Activated CD8-positive, alpha-beta T cell treated with anti-CD3 and anti-CD28 coated beads for 36 hours (primary cell): ENCODE results near the gene LAG3. TPM values are rescaled to one million over a fixed set of nuclear protein-coding genes. Genes with fewer than 3 reads are reported as not detected.

Experiments
- ATAC-seq: fragments of 200-7000 bp; cut with Tn5 transposase; one replicate; pipeline ENCODE4 v1.10.0; 2021; ENCODE audit warnings: mild to moderate bottlenecking, moderate library complexity
- CTCF ChIA-PET: fragments of 350-600 bp; sonication (Branson Sonifier 250); formaldehyde crosslinking; loops from one replicate; lab custom pipeline; 2021; ENCODE audit warnings: antibody characterized with exemption; lab: Charles Lee
- POLR2A ChIA-PET: fragments of 350-600 bp; sonication (Branson Sonifier 250); formaldehyde crosslinking; loops from one replicate; lab custom pipeline; 2021; ENCODE audit warnings: antibody characterized with exemption; lab: Charles Lee
- DNase-seq: peaks from one replicate; pipeline ENCODE4 v3.0.0-alpha.2; 2020
- H3K27ac Mint-ChIP-seq: one replicate; pipeline ENCODE4 v1.8.0; 2021; ENCODE audit warnings: mild to moderate bottlenecking, mixed read lengths
- H3K27me3 Mint-ChIP-seq: one replicate; pipeline ENCODE4 v1.8.0; 2021; ENCODE audit warnings: mixed read lengths
- H3K36me3 Mint-ChIP-seq: one replicate; pipeline ENCODE4 v1.8.0; 2021; ENCODE audit warnings: low read depth, mixed read lengths
- H3K4me1 Mint-ChIP-seq: one replicate; pipeline ENCODE4 v1.8.0; 2021; ENCODE audit warnings: low read depth, mixed read lengths
- H3K4me3 Mint-ChIP-seq: one replicate; pipeline ENCODE4 v1.8.0; 2021; ENCODE audit warnings: mild to moderate bottlenecking, moderate library complexity, mixed read lengths
- H3K9me3 Mint-ChIP-seq: one replicate; pipeline ENCODE4 v1.8.0; 2021; ENCODE audit warnings: mixed read lengths
- intact Hi-C: fragments of 100-400 bp; cut with micrococcal nuclease; formaldehyde crosslinking; loops from one replicate; pipeline ENCODE4 v1.10.0; 2022
- total RNA-seq, 2 experiments: library from RNA; stranded (reverse); gene quantifications; one replicate each; pipeline ENCODE4 v1.2.3, GENCODE V29; 2021
- TF ChIP-seq, protein P1 (sequence below): fragments of 200-600 bp; IDR thresholded peaks from one replicate; pipeline ENCODE4 v1.8.0; 2022; ENCODE audit warnings: antibody characterized with exemption, mild to moderate bottlenecking

The LAG3 gene
- total RNA-seq, 2 experiments from 2014 or later, result 264 to 268 TPM

DNA sequence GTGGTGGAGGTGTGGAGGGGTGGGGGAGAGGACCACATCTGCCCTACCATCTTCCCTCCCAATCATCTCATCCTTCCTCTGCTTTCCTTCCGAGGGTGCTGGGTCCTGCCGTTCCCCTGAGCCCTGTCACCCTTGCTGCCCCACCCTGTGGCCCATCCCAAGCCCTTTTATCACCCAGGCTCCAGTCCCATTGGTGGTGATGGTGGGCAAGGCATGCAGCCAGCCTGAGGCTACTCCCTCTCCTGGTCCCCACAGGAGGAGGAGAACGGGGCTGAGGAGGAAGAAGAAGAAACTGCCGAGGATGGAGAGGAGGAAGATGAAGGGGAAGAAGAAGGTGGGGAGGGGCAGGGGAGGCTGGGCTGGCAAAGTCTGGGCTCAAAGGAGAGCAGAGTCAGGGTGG, 2.7 kb upstream of the LAG3 start:
- Mint-ChIP-seq H3K9me3 (no peaks in the 10 kb centered on the region), H3K4me1 (peaks cover 48% of the 10 kb centered on the region), H3K27me3 (peaks cover 17% of the 10 kb centered on the region), H3K4me3 (no peak overlapping the region), H3K36me3 (peaks cover 41% of the 10 kb centered on the region), H3K27ac (no peak overlapping the region)
- TF ChIP-seq, protein P1, sequence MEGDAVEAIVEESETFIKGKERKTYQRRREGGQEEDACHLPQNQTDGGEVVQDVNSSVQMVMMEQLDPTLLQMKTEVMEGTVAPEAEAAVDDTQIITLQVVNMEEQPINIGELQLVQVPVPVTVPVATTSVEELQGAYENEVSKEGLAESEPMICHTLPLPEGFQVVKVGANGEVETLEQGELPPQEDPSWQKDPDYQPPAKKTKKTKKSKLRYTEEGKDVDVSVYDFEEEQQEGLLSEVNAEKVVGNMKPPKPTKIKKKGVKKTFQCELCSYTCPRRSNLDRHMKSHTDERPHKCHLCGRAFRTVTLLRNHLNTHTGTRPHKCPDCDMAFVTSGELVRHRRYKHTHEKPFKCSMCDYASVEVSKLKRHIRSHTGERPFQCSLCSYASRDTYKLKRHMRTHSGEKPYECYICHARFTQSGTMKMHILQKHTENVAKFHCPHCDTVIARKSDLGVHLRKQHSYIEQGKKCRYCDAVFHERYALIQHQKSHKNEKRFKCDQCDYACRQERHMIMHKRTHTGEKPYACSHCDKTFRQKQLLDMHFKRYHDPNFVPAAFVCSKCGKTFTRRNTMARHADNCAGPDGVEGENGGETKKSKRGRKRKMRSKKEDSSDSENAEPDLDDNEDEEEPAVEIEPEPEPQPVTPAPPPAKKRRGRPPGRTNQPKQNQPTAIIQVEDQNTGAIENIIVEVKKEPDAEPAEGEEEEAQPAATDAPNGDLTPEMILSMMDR, result no peak
- no peak for ATAC-seq
- no peak for DNase-seq
- intact Hi-C loops, result no loop called here
- ChIA-PET CTCF (interaction anchor here (1.6 to 6.2 kb wide), 3 partner anchors 10 to 17 kb away, joined by 9 to 89 read pairs (median 77); partner anchors contain the start of gene MLF2), POLR2A (interaction anchor here (1.4 to 4.9 kb wide), 3 partner anchors 8 to 17 kb away, joined by 4 to 21 read pairs (median 7); partner anchors contain the start of gene MLF2)

DNA sequence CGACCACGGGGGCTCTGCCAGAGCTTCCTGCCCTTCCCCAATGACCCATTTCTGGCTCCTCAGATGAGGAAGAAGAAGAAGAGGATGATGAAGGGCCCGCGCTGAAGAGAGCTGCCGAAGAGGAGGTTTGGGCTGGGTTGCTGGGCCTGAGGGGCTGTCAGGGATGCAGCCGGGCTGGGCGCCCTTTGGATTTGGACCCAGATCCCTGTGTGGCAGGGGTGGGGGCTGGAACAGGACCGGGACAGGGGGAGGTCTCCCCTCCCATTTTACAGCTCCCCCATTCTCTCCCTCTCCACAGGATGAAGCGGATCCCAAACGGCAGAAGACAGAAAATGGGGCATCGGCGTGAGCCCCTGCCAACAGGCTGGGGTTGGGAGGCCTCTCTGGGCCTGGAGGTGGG, 2.2 kb upstream of the LAG3 start:
- Mint-ChIP-seq H3K4me3 (no peak overlapping the region), H3K4me1 (peaks cover 49% of the 10 kb centered on the region)
- POLR2A ChIA-PET, result interaction anchor here (1.4 to 1.6 kb wide), 3 partner anchors 10 to 174 kb away, joined by 3 to 7 read pairs (median 4); partner anchors contain the start of genes C12orf57, MLF2 and RNU7-1

DNA sequence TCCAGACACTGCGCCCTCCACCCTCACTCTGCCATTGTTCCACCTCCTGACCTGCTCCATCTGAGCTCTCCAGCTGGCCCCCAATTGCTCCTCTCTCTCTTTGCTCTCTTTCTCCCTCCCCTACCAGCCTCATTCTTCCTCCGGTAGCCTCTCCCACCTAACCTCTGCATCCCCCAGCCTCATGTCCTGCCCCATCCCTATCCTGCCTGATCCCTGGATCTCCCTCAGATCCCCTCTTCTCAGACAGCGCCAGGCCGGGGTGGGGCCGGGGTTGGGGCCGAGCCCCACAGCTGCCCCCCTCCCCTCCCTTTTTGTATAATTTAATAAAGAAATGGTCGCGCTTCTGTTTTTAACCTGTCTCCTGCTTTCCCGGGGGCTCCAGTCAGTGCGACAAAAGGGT, 1.7 kb upstream of the LAG3 start:
- intact Hi-C loops, result no loop called here
- DNase-seq (no peak), ATAC-seq (no peak)
- peak overlapping the region; percentile 87 for H3K27ac Mint-ChIP-seq
- peaks cover 49% of the 10 kb centered on the region for H3K4me1 Mint-ChIP-seq
- peak overlapping the region; percentile 39 for H3K4me3 Mint-ChIP-seq
- H3K27me3 Mint-ChIP-seq, result peaks cover 10% of the 10 kb centered on the region
- ChIA-PET CTCF (interaction anchor here (1.3 to 6.2 kb wide), 5 partner anchors 9 to 56 kb away, joined by 3 to 89 read pairs (median 4); partner anchors contain the start of genes COPS7A and MLF2), POLR2A (interaction anchor here (1.6 to 2.2 kb wide), 4 partner anchors 9 to 173 kb away, joined by 3 to 11 read pairs (median 6); partner anchors contain the start of genes C12orf57, MLF2 and RNU7-1)
- TF ChIP-seq, protein P1, result no peak
- no peaks in the 10 kb centered on the region for H3K9me3 Mint-ChIP-seq
- H3K36me3 Mint-ChIP-seq, result peaks cover 50% of the 10 kb centered on the region

More for the DNA sequence above, 2.2 kb upstream of the LAG3 start:
- H3K9me3 Mint-ChIP-seq, result no peaks in the 10 kb centered on the region
- no peak for DNase-seq
- H3K36me3 Mint-ChIP-seq, result peaks cover 45% of the 10 kb centered on the region
- intact Hi-C loops, result no loop called here
- TF ChIP-seq, protein P1, result no peak
- peaks cover 15% of the 10 kb centered on the region for H3K27me3 Mint-ChIP-seq
- no peak overlapping the region for H3K27ac Mint-ChIP-seq
- no peak for ATAC-seq
- CTCF ChIA-PET, result interaction anchor here (1.4 to 6.2 kb wide), 3 partner anchors 10 to 56 kb away, joined by 3 to 89 read pairs (median 77); partner anchors contain the start of gene MLF2

DNA sequence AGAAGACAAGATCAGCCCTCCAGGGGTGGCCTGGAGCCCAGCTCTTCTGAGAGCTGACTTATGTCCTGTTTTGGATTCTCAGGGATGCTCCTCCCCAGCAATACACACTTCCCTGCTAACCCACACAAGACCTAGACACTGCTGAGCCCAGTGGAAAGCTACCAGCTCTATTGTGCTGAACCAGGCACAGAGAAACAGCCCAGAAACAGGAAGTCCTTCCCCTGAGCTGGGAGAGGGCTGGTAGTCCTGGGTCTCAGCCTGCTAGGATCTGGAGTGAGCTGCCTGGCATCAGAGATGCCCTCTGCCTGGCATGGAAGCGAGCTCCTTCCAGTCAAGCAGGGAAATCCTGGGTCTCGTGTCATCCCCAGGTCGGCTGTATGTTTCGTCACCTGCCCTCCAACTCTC, 1.2 kb upstream of the LAG3 start:
- Mint-ChIP-seq H3K4me3 (peak overlapping the region; percentile 89), H3K4me1 (peaks cover 52% of the 10 kb centered on the region), H3K27me3 (peaks cover 7% of the 10 kb centered on the region), H3K27ac (peak overlapping the region; percentile 87), H3K36me3 (peaks cover 55% of the 10 kb centered on the region), H3K9me3 (no peaks in the 10 kb centered on the region)
- DNase-seq (no peak), ATAC-seq (no peak)
- POLR2A ChIA-PET, result interaction anchor here (1.0 to 2.2 kb wide), 5 partner anchors 9 to 173 kb away, joined by 3 to 11 read pairs (median 5); partner anchors contain the start of genes C12orf57, MLF2 and RNU7-1
- intact Hi-C loops, result no loop called here
- TF ChIP-seq, protein P1, result no peak
- CTCF ChIA-PET, result interaction anchor here (0.7 to 6.2 kb wide), 9 partner anchors 9 to 55 kb away, joined by 3 to 89 read pairs (median 3); partner anchors contain the start of genes COPS7A and MLF2
